Colon (tissue), 2 donors: ENCODE measurements around the gene INSYN2A.

Source experiments
- FAIRE-seq: peaks from 2 replicates; lab custom pipeline; 2012; peaks lifted over from hg19 to GRCh38; lab: Jason Lieb, UNC
- donor health status: control.
- donor health status: control.

The INSYN2A gene, protein sequence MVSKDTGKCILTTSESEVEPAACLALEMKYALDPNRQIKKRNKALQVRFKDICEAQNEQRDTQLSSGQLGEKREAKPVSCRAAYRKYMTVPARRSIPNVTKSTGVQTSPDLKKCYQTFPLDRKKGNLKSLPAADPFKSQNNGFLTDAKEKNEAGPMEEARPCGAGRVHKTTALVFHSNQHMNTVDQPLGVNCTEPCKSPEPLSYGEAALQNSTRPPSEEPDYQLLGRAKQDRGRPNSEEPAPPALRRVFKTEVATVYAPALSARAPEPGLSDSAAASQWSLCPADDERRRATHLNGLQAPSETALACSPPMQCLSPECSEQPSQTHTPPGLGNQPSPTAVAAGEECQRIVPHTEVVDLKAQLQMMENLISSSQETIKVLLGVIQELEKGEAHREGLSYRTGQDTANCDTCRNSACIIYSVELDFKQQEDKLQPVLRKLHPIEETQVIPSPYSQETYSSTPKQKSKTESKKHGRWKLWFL

GRCh38 chr10:127196282-127197153 is at the start of gene INSYN2A:
INSYN2A (minus strand) TSS chr10:127196591; CDS start chr10:127176395, 20,196 bp downstream.
- FAIRE-seq = no peak

DNA sequence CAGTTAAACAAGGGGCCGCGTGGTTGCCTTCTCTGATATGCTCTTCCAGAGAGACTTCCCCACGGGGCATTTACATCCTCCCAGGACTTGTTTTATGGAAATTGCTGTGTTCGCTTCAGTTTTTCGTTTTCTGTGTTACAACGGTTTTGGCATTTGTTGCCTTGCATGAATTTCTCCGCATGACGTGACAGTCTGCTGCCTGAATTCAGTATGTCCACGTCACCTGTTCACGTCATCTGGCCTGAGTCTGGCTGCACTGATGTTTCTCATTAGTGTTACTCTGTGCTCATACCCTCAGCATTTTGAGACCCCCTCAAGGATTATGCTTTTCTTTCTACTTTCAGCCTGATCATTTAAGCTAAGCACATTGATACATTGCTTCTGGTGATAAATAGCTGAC is 49.1 kb upstream of the INSYN2A start:
- FAIRE-seq = no peak

- peak; percentile 28 for FAIRE-seq
These were observed 47.3 kb upstream of the INSYN2A start for GRCh38 chr10:127243490-127244272.

- no peak for FAIRE-seq
These were observed 46.5 kb upstream of the INSYN2A start for GRCh38 chr10:127242914-127243313.

- FAIRE-seq = no peak
These were observed 39.9 kb upstream of the INSYN2A start for GRCh38 chr10:127236266-127236665.

GRCh38 chr10:127234306-127234800 is 38.0 kb upstream of the INSYN2A start:
- no peak for FAIRE-seq

DNA sequence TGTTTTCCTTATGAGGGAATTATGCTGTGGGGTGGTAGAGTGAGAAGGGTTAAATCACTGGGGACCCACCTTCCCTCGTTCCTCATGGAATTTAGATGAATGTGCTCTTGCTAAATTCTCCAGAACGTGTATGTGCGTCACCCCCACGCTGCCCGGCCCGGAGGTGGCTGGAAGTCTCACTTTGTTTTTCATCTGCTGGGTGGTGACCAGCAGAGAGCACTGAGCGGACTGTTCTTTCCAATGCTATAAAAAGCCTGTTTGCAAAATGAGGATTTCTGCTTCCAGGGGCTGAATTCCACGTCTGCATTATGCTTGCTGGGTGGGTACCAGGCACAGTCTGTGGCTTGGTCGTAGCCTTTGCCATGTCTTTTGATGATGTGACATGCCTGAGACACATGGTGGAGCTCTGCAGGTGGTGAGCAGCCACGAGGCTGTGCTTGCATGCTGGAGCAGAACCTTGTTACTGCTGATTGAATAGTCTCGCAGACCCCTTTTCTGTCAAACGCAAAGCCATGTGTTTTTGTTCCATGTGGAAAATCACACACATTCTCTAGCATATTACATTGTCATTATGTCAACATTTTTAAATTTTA is 31.9 kb upstream of the INSYN2A start:
- FAIRE-seq = no peak

DNA sequence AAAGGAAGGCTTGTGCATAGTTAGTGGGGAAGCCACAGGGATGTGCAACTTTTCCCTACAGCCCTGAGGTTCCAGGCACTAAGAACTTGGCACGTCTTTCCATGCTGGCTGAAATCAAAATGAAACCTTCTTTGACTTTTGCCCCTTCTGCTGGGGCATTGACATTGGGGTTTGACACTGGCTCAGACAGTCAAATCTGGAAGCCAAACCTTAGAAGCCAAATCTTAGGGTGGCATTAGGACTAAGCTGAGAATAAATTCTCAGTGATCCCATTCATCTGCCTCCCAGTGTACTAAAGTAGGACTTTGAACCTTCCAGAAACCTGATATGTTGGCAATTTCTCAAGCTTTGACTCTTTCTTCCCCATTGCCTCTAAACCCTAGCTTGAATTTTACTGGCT is 31.3 kb upstream of the INSYN2A start:
- no peak for FAIRE-seq

GRCh38 chr10:127227027-127227426 is 30.6 kb upstream of the INSYN2A start:
- no peak for FAIRE-seq

GRCh38 chr10:127221281-127221680 is 24.9 kb upstream of the INSYN2A start:
- FAIRE-seq = no peak

DNA sequence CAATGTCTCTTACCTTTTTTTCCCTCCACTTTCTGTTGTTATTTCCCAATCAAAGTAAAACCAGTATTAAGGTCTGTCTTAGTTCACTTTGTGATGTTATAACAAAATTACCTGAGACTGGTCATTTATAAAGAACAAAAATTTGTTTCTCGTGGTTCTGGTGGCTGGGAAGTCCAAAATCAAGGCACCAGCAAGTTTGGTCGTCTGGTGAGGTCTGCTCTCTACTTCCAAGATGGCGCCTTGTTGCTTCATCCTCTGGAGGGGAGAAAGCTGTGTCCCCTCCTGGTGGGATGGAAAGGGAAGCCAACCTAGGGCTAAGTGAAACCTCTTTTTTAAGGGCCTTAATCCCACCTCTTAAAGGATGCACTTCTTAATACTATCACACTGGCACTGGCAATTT is 22.3 kb upstream of the INSYN2A start:
- no peak for FAIRE-seq

- FAIRE-seq = no peak
These were observed 20.4 kb upstream of the INSYN2A start for GRCh38 chr10:127216786-127217185.

DNA sequence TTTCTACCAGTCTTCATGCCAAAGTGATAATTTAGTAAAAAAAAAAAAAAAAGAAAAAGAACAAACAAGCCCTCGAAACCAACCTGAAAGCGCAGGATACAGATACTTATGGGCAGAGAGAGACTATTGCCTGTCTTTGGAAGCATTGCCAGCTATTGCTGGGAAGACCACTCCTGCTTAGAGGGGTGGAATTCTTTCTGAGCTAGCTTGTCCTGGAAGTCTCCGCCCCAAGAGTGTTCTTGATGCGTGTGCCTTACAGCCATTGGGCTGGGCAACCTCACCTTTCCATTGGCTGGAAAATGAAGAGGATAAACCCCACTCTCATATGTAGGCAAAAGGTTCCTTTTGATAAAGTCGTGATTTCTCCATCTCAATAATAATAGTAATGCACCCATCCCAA is 19.9 kb upstream of the INSYN2A start:
- FAIRE-seq = no peak

DNA sequence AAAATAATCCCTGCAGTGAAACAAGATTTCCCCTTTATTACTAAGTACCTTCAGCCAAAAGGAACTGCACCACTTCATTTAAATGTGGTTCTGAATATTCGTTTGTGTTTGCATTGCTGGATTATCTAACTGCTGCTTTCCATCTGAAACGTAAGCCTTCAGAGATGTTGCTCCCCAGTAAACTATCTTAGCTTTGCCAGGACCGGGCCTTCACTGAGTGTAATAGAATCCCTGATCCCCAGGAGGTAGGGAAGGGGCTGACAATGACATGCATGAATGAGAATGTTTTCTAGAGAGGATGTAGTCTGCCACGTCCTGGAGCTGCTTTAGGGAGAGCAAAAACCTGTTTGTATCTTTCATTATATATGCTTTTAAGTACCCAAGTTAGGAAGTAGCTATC is 19.5 kb upstream of the INSYN2A start:
- no peak for FAIRE-seq

GRCh38 chr10:127210936-127211466 is 14.6 kb upstream of the INSYN2A start:
- no peak for FAIRE-seq

GRCh38 chr10:127207081-127207480 is 10.7 kb upstream of the INSYN2A start:
- no peak for FAIRE-seq

DNA sequence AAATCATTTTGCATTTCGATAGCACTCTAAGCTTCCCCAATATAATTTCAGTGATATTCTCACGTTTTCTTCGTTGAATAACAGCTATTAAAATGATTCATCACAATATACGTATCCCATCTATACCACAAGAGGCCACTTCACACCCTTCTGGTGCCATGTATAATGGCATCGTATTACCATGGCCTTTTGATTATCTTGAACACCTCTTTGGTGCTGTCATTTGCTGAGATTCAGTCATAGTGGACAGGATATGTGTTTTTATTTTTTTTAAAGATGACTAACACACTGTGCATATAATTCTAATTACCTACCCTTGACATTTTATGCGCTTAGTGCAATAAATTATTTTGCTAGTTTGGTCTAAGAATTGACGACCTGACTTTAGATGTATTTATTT is 6.7 kb upstream of the INSYN2A start:
- no peak for FAIRE-seq

DNA sequence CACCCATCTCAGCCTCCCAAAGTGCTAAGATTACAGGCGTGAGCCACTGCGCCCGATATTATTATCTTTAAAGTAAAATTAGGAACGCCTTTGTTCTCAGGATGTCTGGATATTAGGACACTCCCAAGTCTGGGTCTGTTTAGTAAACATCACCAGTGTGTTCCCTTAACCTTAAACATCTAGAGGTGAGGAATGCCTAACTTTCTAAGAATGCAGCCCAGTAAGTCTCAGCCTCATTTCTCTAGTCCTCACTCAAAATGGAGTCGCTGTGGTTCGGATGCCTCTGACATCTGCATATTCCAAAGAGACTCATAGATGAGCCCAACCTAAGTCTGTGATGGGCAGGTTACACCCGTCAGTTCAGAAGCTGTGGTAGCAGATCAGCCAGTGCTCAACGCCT is 4.3 kb upstream of the INSYN2A start:
- FAIRE-seq = no peak

DNA sequence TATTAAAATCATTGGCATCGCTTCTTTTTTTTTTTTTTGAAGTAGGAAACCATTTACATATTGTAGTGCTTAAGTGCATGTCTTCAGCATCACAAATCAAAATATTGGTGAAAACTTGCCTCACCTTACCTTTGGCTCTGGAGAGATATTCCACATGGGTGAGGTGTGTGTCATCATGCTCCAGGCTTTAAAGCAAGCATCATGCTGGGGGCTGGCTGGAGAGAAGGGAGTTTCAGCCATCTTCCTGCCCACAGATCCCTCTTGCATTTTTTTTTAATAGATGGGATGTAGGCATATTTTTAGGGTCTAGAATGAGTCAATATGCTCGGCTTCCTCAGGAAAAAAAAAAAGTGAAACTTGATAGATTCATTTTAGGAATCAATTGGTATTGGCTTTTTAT is 2.3 kb upstream of the INSYN2A start:
- no peak for FAIRE-seq

- no peak for FAIRE-seq
These were observed 1.9 kb upstream of the INSYN2A start for GRCh38 chr10:127198307-127198706.

DNA sequence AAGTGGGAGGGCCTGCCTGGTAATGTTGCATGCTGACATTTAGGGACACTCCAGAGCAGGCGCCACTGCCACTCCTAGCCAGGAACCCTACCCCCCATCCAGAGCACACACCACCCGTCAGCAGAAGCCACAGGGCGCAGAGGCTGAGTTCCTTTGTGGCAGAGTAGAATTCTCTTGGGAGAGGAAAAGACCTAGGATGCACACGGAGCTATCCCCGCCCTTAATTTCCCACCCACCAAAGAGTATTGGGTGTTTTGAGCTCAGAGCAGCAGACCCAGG is 702 bp upstream of the INSYN2A start:
- FAIRE-seq = no peak
